Measurements from ENCODE around the gene ARPC2.

- peak; percentile 17; the same call in 1 of the 2 replicates for TF ChIP-seq PATZ1 (CRISPR knock-in tag; IDR thresholded peaks at IDR 0.05)
- no peak for TF ChIP-seq SIN3A (IDR thresholded peaks at IDR 0.05; ENCODE audit: borderline replicate concordance, low read depth, low read length)
- no peak for TF ChIP-seq ZNF3 (CRISPR knock-in tag; IDR thresholded peaks at IDR 0.05)
- TF ChIP-seq MAFK (conservative IDR thresholded peaks at IDR 0.05 in 1 of 2, IDR thresholded peaks at IDR 0.05 in 1 of 2; ENCODE audit: low read length in 2 of 2): no peak
- TF ChIP-seq ZBTB21 (CRISPR knock-in tag; IDR thresholded peaks at IDR 0.05): no peak
- no peak for TF ChIP-seq DNMT1 (CRISPR knock-in tag; IDR thresholded peaks at IDR 0.05)
- TF ChIP-seq, protein P1, sequence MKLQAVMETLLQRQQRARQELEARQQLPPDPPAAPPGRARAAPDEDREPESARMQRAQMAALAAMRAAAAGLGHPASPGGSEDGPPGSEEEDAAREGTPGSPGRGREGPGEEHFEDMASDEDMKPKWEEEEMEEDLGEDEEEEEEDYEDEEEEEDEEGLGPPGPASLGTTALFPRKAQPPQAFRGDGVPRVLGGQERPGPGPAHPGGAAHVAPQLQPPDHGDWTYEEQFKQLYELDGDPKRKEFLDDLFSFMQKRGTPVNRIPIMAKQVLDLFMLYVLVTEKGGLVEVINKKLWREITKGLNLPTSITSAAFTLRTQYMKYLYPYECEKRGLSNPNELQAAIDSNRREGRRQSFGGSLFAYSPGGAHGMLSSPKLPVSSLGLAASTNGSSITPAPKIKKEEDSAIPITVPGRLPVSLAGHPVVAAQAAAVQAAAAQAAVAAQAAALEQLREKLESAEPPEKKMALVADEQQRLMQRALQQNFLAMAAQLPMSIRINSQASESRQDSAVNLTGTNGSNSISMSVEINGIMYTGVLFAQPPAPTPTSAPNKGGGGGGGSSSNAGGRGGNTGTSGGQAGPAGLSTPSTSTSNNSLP (IDR thresholded peaks at IDR 0.05; ENCODE audit: low read depth, low read length): no peak
- no peak for TF ChIP-seq CTCF (CRISPR knock-in tag; IDR thresholded peaks at IDR 0.05)
- no peak for TF ChIP-seq EED (CRISPR knock-in tag; IDR thresholded peaks at IDR 0.05)
Measured at GRCh38 chr2:218264773-218265561, 48.0 kb downstream of the ARPC2 start.
